Activated B cell treated with CpG ODN at 0.5 μM for 24 hours (primary cell): Measurements from ENCODE around the gene UBE2QL1. TPM values are rescaled to one million over a fixed set of nuclear protein-coding genes. Genes with fewer than 3 reads are reported as not detected.

Experiments used
- ATAC-seq: fragments of 200-7000 bp; cut with Tn5 transposase; one replicate; pipeline ENCODE4 v1.10.0; 2021; ENCODE audit warnings: low read depth, mild to moderate bottlenecking, moderate library complexity
- CTCF ChIA-PET: fragments of 350-600 bp; sonication (Branson Sonifier 250); formaldehyde crosslinking; loops from one replicate; lab custom pipeline; 2021; ENCODE audit warnings: antibody characterized with exemption; lab: Charles Lee
- POLR2A ChIA-PET: fragments of 350-600 bp; sonication (Branson Sonifier 250); formaldehyde crosslinking; loops from one replicate; lab custom pipeline; 2021; ENCODE audit warnings: antibody characterized with exemption; lab: Charles Lee
- DNase-seq: peaks from one replicate; pipeline ENCODE4 v3.0.0; 2022
- H3K27ac Mint-ChIP-seq: one replicate; pipeline ENCODE4 v1.8.0; 2020; ENCODE audit warnings: mixed read lengths
- H3K27me3 Mint-ChIP-seq: one replicate; pipeline ENCODE4 v1.8.0; 2021; ENCODE audit warnings: mixed read lengths
- H3K36me3 Mint-ChIP-seq: one replicate; pipeline ENCODE4 v1.8.0; 2021; ENCODE audit warnings: low read depth, mixed read lengths
- H3K4me1 Mint-ChIP-seq: one replicate; pipeline ENCODE4 v1.8.0; 2021; ENCODE audit warnings: mixed read lengths
- H3K4me3 Mint-ChIP-seq: one replicate; pipeline ENCODE4 v1.8.0; 2020; ENCODE audit warnings: mild to moderate bottlenecking, mixed read lengths
- H3K9me3 Mint-ChIP-seq: one replicate; pipeline ENCODE4 v1.8.0; 2020; ENCODE audit warnings: mixed read lengths
- intact Hi-C: fragments of 100-400 bp; cut with micrococcal nuclease; formaldehyde crosslinking; loops from one replicate; pipeline ENCODE4 v1.15.1; 2024
- total RNA-seq: library from RNA; stranded (reverse); gene quantifications from 2 replicates; pipeline ENCODE4 v1.2.3, GENCODE V29; 2022
- TF ChIP-seq, protein P1 (sequence below): fragments of 200-600 bp; IDR thresholded peaks from one replicate; pipeline ENCODE4 v1.8.0; 2022; ENCODE audit warnings: antibody characterized with exemption, mild to moderate bottlenecking

UBE2QL1 gene
- total RNA-seq, 1 donor from 2014 or later: 1.2 TPM

DNA sequence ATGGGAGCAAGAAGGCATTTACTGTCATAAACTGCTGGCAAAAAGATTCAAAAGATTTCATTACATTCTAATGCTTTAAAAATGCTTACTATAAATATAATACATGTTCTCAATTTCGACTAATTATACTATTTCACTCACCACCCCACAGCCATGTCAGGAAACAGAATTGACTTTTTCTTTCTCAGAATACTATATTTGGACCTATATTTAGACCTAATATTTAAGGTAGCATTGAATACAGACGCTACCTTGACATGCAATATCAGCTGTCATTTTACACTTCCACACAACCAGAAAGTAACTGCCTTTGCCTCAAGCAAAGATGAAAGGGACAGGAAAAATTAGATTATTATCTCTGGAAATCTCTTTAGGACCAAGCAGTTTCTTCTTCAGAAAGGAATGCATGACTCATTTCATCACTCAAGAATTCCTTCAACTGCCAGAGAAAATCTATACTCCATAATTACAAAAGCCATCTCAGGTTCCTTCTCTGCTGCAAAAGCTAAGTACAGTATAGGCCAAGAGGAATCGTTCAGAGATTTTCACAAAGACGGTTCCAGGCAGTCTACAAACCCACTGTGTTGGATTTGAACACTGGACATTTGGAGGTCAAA, 11.8 kb upstream of the UBE2QL1 start:
- DNase-seq (no peak), ATAC-seq (no peak)
- Mint-ChIP-seq H3K36me3 (no peaks in the 10 kb centered on the region), H3K9me3 (peaks cover 5% of the 10 kb centered on the region), H3K4me1 (no peaks in the 10 kb centered on the region), H3K27me3 (peaks cover 20% of the 10 kb centered on the region), H3K27ac (no peak overlapping the region), H3K4me3 (no peak overlapping the region)
- intact Hi-C loops: no loop called here
- ChIA-PET POLR2A (no interaction called here), CTCF (no interaction called here)
- TF ChIP-seq, protein P1, sequence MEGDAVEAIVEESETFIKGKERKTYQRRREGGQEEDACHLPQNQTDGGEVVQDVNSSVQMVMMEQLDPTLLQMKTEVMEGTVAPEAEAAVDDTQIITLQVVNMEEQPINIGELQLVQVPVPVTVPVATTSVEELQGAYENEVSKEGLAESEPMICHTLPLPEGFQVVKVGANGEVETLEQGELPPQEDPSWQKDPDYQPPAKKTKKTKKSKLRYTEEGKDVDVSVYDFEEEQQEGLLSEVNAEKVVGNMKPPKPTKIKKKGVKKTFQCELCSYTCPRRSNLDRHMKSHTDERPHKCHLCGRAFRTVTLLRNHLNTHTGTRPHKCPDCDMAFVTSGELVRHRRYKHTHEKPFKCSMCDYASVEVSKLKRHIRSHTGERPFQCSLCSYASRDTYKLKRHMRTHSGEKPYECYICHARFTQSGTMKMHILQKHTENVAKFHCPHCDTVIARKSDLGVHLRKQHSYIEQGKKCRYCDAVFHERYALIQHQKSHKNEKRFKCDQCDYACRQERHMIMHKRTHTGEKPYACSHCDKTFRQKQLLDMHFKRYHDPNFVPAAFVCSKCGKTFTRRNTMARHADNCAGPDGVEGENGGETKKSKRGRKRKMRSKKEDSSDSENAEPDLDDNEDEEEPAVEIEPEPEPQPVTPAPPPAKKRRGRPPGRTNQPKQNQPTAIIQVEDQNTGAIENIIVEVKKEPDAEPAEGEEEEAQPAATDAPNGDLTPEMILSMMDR: no peak

- no peaks in the 10 kb centered on the region for H3K4me1 Mint-ChIP-seq
- TF ChIP-seq, protein P1: no peak
- H3K4me3 Mint-ChIP-seq: no peak overlapping the region
- peaks cover 5% of the 10 kb centered on the region for H3K9me3 Mint-ChIP-seq
- intact Hi-C loops: loop anchor here (10.0 kb wide), 1 partner anchor 135 kb away; no protein-coding TSS in a partner anchor
- no peaks in the 10 kb centered on the region for H3K36me3 Mint-ChIP-seq
- POLR2A ChIA-PET: interaction anchor here (0.7 kb wide), 1 partner anchor 1434 kb away, joined by 6 read pairs; no protein-coding TSS in a partner anchor
- no peak for DNase-seq
- ATAC-seq: no peak
- CTCF ChIA-PET: interaction anchor here (0.6 kb wide), 1 partner anchor 173 kb away, joined by 3 read pairs; no protein-coding TSS in a partner anchor
- H3K27me3 Mint-ChIP-seq: peaks cover 19% of the 10 kb centered on the region
- no peak overlapping the region for H3K27ac Mint-ChIP-seq
Observed at GRCh38 chr5:6439588-6440550, 8.8 kb upstream of the UBE2QL1 start.

GRCh38 chr5:6442333-6442732, 6.3 kb upstream of the UBE2QL1 start:
- Mint-ChIP-seq H3K27ac (no peak overlapping the region), H3K9me3 (peaks cover 5% of the 10 kb centered on the region), H3K4me1 (no peaks in the 10 kb centered on the region), H3K27me3 (peaks cover 16% of the 10 kb centered on the region), H3K36me3 (no peaks in the 10 kb centered on the region), H3K4me3 (no peak overlapping the region)
- DNase-seq (no peak), ATAC-seq (no peak)
- TF ChIP-seq, protein P1: no peak
- intact Hi-C loops: loop anchor here (10.0 kb wide), 1 partner anchor 132 kb away; no protein-coding TSS in a partner anchor
- POLR2A ChIA-PET: no interaction called here
- CTCF ChIA-PET: no interaction called here

DNA sequence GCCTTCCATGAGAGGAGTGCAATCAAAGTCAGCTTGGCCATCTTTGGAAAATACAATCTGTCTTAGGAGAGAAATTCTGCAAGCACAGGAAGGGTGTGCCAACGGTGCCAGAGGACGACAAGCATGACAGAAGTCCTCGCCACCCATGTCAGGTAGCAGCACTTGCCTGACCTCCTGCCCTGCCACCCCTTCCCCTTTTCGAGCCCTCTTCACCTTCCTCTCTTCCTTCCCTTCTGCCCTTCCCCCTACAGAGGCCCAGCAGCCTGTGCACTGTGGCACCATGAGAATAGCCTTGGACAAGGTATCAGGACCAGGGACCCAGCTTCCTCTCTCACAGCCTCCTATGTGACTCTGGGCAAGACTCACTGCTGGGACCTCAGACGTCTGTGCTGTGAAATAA, 5.3 kb upstream of the UBE2QL1 start:
- ChIA-PET CTCF (no interaction called here), POLR2A (no interaction called here)
- Mint-ChIP-seq H3K9me3 (peaks cover 3% of the 10 kb centered on the region), H3K27ac (no peak overlapping the region), H3K4me3 (no peak overlapping the region), H3K27me3 (peaks cover 16% of the 10 kb centered on the region), H3K4me1 (no peaks in the 10 kb centered on the region), H3K36me3 (no peaks in the 10 kb centered on the region)
- intact Hi-C loops: loop anchor here (10.0 kb wide), 1 partner anchor 131 kb away; no protein-coding TSS in a partner anchor
- TF ChIP-seq, protein P1: no peak
- DNase-seq (no peak), ATAC-seq (no peak)

- peaks cover 30% of the 10 kb centered on the region for H3K27me3 Mint-ChIP-seq
Observed at GRCh38 chr5:6446042-6446441, 2.6 kb upstream of the UBE2QL1 start.

More at GRCh38 chr5:6446042-6446441, 2.6 kb upstream of the UBE2QL1 start:
- CTCF ChIA-PET: no interaction called here
- intact Hi-C loops: loop anchor here (10.0 kb wide), 1 partner anchor 129 kb away; no protein-coding TSS in a partner anchor
- no peaks in the 10 kb centered on the region for H3K9me3 Mint-ChIP-seq
- H3K4me3 Mint-ChIP-seq: no peak overlapping the region
- POLR2A ChIA-PET: no interaction called here
- H3K27ac Mint-ChIP-seq: no peak overlapping the region
- no peaks in the 10 kb centered on the region for H3K36me3 Mint-ChIP-seq
- ATAC-seq: no peak
- DNase-seq: no peak
- TF ChIP-seq, protein P1: no peak
- H3K4me1 Mint-ChIP-seq: peaks cover 14% of the 10 kb centered on the region
